ENCODE data around the gene CTNNBL1.

DNA sequence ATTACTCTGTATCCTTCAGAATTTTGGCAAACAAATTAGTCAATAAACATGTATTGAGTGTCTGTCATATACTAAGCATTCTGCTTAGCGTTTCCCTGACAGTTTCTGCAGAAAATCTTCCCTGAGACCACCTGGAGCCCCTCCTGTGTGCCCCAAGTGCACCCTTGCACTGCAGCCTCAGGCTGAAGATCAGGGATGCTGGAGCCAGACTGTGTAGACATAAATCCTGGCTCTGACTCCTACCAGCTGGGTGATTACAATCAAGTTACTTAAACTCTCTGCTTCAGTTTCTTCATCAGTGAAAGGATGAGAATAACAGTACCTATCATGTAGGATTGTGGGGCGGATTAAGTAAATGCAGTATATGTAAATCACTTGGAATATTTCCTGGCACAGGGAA is 155.7 kb downstream of the CTNNBL1 start:
- TF ChIP-seq, protein P1, sequence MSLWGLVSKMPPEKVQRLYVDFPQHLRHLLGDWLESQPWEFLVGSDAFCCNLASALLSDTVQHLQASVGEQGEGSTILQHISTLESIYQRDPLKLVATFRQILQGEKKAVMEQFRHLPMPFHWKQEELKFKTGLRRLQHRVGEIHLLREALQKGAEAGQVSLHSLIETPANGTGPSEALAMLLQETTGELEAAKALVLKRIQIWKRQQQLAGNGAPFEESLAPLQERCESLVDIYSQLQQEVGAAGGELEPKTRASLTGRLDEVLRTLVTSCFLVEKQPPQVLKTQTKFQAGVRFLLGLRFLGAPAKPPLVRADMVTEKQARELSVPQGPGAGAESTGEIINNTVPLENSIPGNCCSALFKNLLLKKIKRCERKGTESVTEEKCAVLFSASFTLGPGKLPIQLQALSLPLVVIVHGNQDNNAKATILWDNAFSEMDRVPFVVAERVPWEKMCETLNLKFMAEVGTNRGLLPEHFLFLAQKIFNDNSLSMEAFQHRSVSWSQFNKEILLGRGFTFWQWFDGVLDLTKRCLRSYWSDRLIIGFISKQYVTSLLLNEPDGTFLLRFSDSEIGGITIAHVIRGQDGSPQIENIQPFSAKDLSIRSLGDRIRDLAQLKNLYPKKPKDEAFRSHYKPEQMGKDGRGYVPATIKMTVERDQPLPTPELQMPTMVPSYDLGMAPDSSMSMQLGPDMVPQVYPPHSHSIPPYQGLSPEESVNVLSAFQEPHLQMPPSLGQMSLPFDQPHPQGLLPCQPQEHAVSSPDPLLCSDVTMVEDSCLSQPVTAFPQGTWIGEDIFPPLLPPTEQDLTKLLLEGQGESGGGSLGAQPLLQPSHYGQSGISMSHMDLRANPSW (CRISPR knock-in tag; conservative IDR thresholded peaks at IDR 0.05; ENCODE audit: low read depth): no peak
- TF ChIP-seq, protein P2, sequence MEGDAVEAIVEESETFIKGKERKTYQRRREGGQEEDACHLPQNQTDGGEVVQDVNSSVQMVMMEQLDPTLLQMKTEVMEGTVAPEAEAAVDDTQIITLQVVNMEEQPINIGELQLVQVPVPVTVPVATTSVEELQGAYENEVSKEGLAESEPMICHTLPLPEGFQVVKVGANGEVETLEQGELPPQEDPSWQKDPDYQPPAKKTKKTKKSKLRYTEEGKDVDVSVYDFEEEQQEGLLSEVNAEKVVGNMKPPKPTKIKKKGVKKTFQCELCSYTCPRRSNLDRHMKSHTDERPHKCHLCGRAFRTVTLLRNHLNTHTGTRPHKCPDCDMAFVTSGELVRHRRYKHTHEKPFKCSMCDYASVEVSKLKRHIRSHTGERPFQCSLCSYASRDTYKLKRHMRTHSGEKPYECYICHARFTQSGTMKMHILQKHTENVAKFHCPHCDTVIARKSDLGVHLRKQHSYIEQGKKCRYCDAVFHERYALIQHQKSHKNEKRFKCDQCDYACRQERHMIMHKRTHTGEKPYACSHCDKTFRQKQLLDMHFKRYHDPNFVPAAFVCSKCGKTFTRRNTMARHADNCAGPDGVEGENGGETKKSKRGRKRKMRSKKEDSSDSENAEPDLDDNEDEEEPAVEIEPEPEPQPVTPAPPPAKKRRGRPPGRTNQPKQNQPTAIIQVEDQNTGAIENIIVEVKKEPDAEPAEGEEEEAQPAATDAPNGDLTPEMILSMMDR (IDR thresholded peaks at IDR 0.05): no peak
- TF ChIP-seq CREB1 (CRISPR knock-in tag; IDR thresholded peaks at IDR 0.05): no peak
- no peak for TF ChIP-seq ZBTB21 (CRISPR knock-in tag; IDR thresholded peaks at IDR 0.05; ENCODE audit: borderline replicate concordance)
- no peak for TF ChIP-seq TEAD4 (CRISPR knock-in tag; IDR thresholded peaks at IDR 0.05)
- no peak for TF ChIP-seq ZNF512 (CRISPR knock-in tag; IDR thresholded peaks at IDR 0.05; ENCODE audit: borderline replicate concordance)
- no peak for TF ChIP-seq EMX1 (CRISPR knock-in tag; IDR thresholded peaks at IDR 0.05)
- TF ChIP-seq FOXP1 (CRISPR knock-in tag; IDR thresholded peaks at IDR 0.05; ENCODE audit: borderline replicate concordance): no peak
